ENCODE data around the gene PRAC1. TPM values are rescaled to one million over a fixed set of nuclear protein-coding genes. Genes with fewer than 3 reads are reported as not detected.
"Not testable (repeated sequence)": the region's sequence is repeated elsewhere in the genome, so short reads cannot be mapped to it uniquely, and the experiment has no call there.

The PRAC1 gene
- total and polyA plus RNA-seq, 8 donors, result not detected

DNA sequence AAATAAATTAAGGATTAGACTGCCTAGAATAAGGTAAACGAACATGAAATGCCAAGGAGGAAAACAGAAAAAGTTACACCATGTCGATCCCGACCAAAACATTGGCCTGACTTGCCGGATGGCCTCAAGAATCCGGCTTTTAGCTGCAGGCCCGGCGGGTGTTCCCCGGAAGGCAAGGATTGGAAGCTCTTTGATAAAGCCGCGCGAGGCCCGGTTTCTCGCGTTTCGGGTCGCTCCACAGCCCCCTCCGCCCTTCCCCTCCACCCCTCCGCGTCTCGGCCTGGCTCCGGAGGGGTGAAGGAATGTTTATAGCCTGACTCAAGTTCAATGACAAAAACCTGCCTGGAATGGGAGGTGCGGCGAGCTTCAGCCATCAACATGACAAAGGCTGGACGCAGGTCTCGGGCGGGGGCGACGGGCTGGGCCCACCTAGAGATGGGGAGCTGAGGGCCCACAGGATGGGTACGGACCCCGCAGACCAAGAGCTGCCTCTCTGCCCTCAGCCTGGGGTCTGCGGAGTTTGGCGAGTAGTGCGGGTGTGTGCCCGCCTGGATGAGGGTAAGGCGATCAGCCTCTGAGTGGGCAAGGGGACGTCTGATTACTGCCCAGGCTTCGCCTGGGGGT, 2.6 kb downstream of the PRAC1 start:
- no peaks in the 10 kb centered on the region for H3K9me3 ChIP-seq
- DNase-seq (no peak), ATAC-seq (no peak)
- TF ChIP-seq, protein P1, sequence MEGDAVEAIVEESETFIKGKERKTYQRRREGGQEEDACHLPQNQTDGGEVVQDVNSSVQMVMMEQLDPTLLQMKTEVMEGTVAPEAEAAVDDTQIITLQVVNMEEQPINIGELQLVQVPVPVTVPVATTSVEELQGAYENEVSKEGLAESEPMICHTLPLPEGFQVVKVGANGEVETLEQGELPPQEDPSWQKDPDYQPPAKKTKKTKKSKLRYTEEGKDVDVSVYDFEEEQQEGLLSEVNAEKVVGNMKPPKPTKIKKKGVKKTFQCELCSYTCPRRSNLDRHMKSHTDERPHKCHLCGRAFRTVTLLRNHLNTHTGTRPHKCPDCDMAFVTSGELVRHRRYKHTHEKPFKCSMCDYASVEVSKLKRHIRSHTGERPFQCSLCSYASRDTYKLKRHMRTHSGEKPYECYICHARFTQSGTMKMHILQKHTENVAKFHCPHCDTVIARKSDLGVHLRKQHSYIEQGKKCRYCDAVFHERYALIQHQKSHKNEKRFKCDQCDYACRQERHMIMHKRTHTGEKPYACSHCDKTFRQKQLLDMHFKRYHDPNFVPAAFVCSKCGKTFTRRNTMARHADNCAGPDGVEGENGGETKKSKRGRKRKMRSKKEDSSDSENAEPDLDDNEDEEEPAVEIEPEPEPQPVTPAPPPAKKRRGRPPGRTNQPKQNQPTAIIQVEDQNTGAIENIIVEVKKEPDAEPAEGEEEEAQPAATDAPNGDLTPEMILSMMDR (IDR thresholded peaks at IDR 0.05), result no peak
- no peak overlapping the region for H3K4me3 ChIP-seq
- peaks cover 99 to 100% of the 10 kb centered on the region in 2 donors for H3K27me3 ChIP-seq
- intact Hi-C loops (cut with DNase I), result loop anchor here in 1 of 2 donors (10.0 kb wide), 2 partner anchors 75 to 275 kb away; partner anchors contain the start of gene IGF2BP1
- H3K36me3 ChIP-seq, result no peaks in the 10 kb centered on the region
- peaks cover 7 to 32% of the 10 kb centered on the region in 2 donors for H3K4me1 ChIP-seq
- no peak overlapping the region for H3K27ac ChIP-seq

DNA sequence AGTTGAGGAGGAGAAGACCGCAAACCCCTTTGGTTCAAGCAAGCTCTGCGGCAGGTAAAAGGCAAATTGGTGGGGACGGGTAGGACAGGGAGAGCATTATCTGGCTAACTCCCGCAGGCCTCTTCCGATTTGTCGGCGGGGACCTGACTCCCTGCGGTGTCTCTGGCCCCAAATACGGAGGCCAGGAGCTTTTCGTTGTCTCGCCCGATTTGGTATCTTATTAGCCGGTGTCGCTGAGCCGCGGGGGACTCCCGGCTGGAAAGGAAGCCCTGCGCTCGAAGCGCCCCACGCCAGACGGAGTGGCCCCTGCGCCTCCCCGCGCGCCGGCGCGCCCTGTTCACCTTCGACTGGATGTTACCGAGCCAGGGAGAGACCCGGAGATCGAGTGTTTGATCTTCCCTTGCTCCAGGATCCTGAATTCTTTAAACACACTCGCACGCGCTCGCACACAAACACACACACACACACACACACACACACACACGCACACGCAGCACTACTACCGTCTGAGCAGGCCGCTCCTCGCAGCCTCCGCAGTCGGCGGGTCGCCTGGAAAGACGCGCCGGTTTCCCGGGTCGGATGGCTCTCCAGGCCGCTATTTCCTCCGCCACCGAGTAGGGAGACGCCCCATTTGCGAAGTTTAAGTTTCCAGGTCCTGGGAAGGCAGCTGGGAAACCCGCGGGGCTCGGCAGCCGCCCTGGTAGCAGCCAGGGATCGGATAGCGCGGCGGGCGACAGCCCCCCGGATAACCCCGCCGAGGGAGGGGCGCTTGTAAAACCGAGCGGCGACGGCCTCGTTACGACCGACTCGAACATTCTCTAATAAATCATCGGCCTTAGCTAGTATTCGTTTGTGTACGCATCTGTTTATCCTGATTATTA, 3.3 kb downstream of the PRAC1 start:
- Histone ChIP-seq H3K36me3 (no peaks in the 10 kb centered on the region), H3K27ac (no peak overlapping the region), H3K4me3 (no peak overlapping the region)

DNA sequence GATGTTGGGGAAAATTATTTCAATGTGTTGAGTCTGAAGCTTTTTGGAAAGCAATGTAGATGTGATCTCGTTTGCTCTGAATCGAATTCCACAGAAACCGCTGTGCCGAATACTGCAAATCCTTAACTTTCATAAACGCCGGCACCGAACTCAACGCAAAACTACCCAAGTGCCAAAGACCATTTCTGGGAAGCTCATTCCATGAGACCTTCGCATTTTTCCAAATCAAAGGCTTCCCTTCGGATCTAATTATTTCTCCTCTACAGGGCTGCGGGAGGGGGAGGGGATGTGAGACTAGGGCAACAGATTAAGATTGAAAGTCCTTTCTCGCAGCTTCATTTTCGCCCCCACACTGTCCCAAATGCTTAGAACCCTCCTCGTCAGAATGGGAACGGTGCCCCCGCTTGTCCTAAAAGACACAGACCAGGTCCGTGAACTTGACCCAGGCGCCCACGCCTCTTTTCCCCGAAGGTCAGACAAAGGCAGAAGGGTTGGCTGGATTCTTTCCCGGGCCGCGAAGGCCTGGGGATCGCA, 4.0 kb downstream of the PRAC1 start:
- Histone ChIP-seq H3K9me3 (no peaks in the 10 kb centered on the region), H3K4me3 (no peak overlapping the region), H3K27ac (no peak overlapping the region), H3K27me3 (peaks cover 97 to 100% of the 10 kb centered on the region in 2 donors), H3K36me3 (no peaks in the 10 kb centered on the region), H3K4me1 (peaks cover 1 to 17% of the 10 kb centered on the region in 2 donors)
- ATAC-seq (no peak), DNase-seq (peak in 1 of 4 donors; percentile 24)
- intact Hi-C loops (cut with DNase I), result loop anchor here in 1 of 2 donors (10.0 kb wide), 1 partner anchor 277 kb away; the partner anchor contains the start of gene IGF2BP1
- TF ChIP-seq, protein P1 (IDR thresholded peaks at IDR 0.05), result no peak

More for the DNA sequence above, 3.3 kb downstream of the PRAC1 start:
- DNase-seq (peak in 1 of 4 donors; percentile 67), ATAC-seq (no peak)
- intact Hi-C loops (cut with DNase I), result loop anchor here in 1 of 2 donors (10.0 kb wide), 1 partner anchor 276 kb away; the partner anchor contains the start of gene IGF2BP1
- Histone ChIP-seq H3K27me3 (peaks cover 99 to 100% of the 10 kb centered on the region in 2 donors), H3K4me1 (peaks cover 5 to 24% of the 10 kb centered on the region in 2 donors), H3K9me3 (no peaks in the 10 kb centered on the region)
- TF ChIP-seq, protein P1 (IDR thresholded peaks at IDR 0.05), result no peak

DNA sequence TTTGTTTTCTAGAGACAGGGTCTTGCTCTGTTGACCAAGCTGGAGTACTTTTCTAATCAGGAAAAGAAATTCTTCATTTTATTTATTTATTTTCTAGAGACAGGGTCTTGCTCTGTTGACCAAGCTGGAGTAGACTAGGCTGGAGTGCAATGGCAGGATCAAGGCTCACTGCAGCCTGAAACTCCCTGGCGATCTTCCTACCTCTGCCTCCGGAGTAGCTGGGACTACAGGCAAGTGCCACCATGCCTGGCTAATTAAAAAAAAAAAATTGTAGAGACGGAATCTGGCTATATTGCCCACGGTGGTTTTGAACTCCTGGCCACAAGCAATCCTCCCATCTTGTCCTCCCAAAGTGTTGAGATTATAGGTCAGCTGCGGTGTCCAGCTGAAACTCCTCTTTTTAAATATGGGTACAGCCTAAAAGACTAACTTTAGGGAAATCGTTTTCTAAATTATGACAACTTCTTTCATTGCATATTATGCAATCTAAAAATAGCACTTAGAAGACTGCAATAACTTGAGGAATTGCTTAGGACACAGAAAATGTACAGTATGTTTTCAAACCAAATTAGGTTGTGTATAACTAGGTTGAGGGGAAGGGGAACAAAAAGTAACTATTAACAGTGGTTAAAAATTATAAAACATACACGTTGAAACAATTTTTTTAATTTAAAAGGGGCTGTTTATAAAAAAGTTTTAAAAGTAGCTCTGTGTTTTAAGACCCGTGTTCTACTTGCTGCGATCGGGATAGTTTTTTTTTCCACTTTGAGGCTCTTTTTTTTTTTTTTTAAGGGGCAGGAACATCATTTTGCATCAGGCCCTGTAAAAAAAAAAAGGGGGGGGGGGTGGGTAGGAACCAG, 4.7 kb downstream of the PRAC1 start:
- Histone ChIP-seq H3K4me1 (peaks cover 0 to 12% of the 10 kb centered on the region in 2 donors), H3K27me3 (peaks cover 93 to 100% of the 10 kb centered on the region in 2 donors), H3K36me3 (no peaks in the 10 kb centered on the region), H3K27ac (no peak overlapping the region), H3K9me3 (no peaks in the 10 kb centered on the region), H3K4me3 (no peak overlapping the region)
- TF ChIP-seq, protein P1 (IDR thresholded peaks at IDR 0.05), result no peak
- DNase-seq, result no peak
- no peak for ATAC-seq
- intact Hi-C loops (cut with DNase I), result loop anchor here in 1 of 2 donors (10.0 kb wide), 1 partner anchor 277 kb away; the partner anchor contains the start of gene IGF2BP1

DNA sequence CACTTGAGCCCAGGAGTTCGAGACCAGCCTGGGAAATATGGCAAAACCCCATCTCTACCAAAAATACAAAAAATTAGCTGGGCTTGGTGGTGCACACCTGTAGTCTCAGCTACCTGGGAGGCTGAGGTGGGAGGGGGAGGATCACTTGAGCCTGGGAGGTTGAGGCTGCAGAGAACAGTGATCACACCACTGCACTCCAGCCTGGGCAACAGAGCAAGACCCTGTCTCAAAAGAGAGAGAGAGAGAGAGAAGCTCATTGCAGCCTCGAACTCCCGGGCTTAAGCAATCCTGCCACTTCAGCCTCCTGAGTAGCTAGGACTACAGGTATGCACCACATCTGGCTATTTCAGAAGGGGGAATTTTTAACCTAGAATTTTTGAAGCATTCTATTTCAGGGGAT, 5.8 kb downstream of the PRAC1 start:
- Histone ChIP-seq H3K27me3 (peaks cover 91 to 100% of the 10 kb centered on the region in 2 donors), H3K4me1 (peaks cover 0 to 12% of the 10 kb centered on the region in 2 donors)
- not testable (repeated sequence) for ATAC-seq, H3K4me3 ChIP-seq, H3K27ac ChIP-seq, H3K36me3 ChIP-seq, DNase-seq, H3K9me3 ChIP-seq
- intact Hi-C loops (cut with DNase I), result loop anchor here in 1 of 2 donors (10.0 kb wide), 1 partner anchor 278 kb away; the partner anchor contains the start of gene IGF2BP1
